Measurements from ENCODE around the gene STOM.
A peak's percentile ranks its signal among the peaks of the same experiment; 100 is the strongest.
"Not testable (repeated sequence)": the region's sequence is repeated elsewhere in the genome, so short reads cannot be mapped to it uniquely, and the experiment has no call there.

The STOM gene

DNA sequence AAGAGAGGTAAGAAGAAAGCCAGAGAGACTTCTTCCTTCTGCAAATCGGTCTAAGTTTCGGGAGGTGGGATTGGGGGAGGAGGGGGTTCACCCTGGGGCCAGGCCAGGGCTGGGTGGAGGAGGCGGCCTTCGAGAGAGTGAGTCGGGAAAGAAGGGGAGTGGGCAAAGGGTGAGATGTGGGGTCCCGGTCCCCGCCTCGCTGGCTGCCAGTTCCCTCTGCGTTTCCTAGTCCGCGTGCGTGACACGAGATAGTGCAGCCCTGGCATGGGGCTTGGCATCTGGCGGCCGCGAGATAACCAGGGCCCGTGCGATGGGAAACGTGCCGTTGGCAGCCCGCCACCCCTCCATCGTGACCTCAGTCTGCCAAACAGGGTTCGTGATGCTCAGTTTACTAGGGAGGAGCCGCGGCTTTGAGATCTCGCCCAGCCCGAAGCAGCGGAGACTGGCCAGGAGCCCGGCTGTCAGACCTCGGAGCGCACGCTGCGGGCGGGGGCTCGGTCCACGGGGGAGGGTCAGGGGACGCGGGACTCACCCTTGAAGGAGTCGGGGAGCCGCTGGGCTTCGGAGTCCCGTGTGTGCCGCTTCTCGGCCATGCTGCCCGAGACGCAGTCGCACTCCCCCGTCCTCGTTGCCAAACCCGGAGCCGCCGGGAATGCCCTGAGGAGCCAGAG lies at the start of gene STOM:
Gene STOM, minus strand, starts transcription at position 656 of the 671 bp plus-strand sequence. Its CDS starts 63 bp downstream, at position 593.
- DNase-seq (ENCODE audit: low read depth), result peak; percentile 74

GRCh38 chr9:121411993-121412392 lies 41.9 kb upstream of the STOM start:
- DNase-seq (ENCODE audit: low read depth), result no peak

DNA sequence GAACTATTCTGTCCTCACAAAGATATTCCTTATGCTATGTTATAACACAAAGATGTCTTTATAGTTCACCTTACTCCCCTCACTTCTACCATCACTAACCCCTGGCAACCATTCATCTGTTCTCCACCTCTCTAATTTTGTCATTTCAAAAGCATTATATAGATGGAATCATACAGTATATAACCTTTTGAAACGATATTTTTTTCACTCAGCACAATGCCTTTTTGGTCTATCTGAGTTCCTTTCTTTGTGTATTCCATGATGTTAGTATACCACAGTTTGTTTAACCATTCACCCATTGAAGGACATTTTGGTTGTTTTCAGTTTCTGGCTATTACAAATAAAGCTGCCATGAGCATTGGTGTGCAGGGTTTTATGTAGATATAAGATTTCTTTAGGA lies 35.8 kb upstream of the STOM start:
- no peak for DNase-seq (ENCODE audit: low read depth)

GRCh38 chr9:121404906-121405305 lies 34.9 kb upstream of the STOM start:
- no peak for DNase-seq (ENCODE audit: low read depth)

DNA sequence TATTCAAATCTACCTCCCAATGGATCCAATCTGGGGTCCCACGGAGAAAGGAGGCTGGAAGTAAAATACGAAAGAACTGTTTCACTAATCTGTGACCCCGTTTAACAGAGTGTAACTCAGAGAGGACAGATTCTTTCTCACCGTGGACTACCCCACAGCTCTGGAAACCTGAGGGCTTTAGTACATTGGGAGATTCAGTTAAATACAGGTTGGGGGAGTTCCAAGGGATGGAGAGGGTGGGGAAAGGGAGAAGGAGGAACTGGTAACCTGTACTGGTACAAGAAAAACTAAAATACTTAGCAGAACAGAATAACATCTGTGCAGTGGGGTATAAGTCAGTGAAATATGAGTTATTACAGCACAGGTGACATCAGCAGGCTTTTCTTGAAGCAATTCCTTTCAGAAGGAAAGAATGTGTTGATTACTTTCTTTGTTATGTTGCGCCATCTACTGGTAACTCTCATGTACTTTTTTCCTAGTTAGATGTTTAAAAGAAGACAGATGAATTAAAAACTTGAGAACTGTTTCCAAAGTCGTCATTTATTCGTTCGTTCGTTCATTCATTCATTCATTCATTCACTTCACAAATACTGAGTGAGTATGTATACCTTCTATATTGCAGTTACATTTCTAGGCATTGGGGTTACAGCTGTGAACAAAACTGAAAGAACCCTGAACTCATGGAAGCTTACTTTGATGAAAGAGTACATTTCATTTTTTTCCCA lies 30.0 kb upstream of the STOM start:
- DNase-seq (ENCODE audit: low read depth), result no peak

DNA sequence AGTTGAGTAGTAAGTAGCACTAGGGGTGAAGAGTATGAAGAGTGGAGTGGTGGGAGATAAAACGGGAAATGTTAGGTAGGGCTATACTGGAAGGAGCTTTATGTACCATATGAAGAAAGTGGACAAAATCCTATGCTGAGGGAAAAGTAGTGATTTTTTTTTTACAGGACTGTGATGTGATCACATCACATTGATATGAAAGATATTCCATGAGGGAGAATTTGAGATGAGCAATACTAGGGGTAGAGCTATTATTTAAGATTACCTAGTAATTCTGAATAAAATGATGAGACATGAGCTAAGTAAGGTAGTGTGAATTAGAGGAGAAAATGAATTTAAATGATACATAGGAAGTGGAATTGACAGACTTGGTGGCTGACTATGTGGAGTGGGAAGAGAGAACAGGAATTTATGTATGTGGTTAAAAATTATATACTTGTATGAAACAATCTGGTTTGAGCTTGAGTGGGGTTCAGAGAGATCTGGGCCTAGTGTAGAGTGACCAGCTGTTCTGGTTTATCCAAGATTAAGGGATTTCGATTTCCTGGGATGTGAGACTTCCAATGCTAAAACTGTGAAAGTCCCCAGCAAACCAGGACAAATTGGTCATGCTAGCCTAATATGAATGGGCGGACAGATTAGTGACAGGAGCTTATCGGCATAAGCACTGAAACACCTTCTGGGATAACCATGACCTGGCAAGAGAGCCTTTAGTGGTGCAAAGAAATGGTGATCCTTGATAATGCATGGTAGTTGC lies 29.3 kb upstream of the STOM start:
- no peak for DNase-seq (ENCODE audit: low read depth)

DNA sequence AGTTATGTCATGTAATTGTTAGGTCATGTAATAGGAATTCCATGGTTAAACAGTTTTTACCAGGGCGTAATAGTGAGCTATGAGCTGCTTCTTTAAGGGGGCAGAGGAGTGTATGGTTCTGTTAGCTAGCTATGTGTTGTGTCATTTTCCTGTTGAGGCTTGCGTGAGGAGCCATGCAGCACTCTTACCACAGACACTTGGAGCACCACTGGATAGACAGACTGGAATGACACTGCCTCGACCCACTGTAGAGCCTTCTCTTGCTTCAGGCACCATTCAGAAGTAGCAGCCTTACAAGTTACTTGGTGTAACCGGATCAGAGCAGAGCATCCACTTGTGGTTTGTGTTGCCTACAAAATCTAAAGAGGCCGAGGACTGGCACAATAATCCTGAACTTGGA lies 28.3 kb upstream of the STOM start:
- peak; percentile 82 for DNase-seq (ENCODE audit: low read depth)

DNA sequence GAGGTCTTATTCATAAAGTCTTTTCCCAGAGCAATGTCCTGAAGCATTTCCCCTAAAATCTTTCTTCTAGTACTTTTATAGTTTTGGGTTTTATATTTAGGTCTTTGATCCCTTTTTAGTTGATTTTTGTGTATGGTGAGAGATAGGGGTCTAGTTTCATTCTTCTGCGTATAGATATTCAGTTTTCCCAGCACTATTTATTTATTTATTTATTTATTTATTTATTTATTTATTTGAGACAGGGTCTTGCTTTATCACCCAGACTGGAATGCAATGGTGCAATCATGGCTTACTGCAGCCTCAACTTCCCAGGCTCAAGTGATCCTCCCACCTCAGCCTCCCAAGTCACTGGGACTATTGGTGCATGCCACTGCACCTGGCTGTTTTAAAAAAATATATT lies 27.2 kb upstream of the STOM start:
- not testable (repeated sequence) for DNase-seq (ENCODE audit: low read depth)

- no peak for DNase-seq (ENCODE audit: low read depth)
These were observed 25.5 kb upstream of the STOM start for GRCh38 chr9:121395558-121395957.

GRCh38 chr9:121394292-121394691 lies 24.2 kb upstream of the STOM start:
- DNase-seq (ENCODE audit: low read depth), result no peak

GRCh38 chr9:121393318-121393717 lies 23.3 kb upstream of the STOM start:
- no peak for DNase-seq (ENCODE audit: low read depth)

DNA sequence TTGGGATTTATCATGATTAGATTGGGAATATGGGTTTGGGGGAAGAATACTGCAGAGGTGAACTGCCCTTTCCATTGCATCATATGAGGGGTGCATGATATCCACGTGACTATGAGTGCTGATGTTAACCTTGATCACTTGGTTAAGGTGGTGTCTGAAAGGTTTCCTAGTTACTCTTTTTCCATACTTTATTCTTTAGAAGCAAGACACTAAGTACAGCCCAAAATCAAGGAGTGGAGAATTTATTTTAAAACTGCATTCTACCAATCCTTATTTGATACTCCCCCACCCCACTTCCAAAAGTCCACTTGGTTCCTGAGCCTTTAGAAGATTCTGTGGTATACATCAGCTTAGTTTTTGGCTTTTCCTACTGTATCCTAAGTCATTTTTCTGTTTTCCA lies 20.3 kb upstream of the STOM start:
- no peak for DNase-seq (ENCODE audit: low read depth)

- DNase-seq (ENCODE audit: low read depth), result no peak
These were observed 18.3 kb upstream of the STOM start for GRCh38 chr9:121388140-121388905.

DNA sequence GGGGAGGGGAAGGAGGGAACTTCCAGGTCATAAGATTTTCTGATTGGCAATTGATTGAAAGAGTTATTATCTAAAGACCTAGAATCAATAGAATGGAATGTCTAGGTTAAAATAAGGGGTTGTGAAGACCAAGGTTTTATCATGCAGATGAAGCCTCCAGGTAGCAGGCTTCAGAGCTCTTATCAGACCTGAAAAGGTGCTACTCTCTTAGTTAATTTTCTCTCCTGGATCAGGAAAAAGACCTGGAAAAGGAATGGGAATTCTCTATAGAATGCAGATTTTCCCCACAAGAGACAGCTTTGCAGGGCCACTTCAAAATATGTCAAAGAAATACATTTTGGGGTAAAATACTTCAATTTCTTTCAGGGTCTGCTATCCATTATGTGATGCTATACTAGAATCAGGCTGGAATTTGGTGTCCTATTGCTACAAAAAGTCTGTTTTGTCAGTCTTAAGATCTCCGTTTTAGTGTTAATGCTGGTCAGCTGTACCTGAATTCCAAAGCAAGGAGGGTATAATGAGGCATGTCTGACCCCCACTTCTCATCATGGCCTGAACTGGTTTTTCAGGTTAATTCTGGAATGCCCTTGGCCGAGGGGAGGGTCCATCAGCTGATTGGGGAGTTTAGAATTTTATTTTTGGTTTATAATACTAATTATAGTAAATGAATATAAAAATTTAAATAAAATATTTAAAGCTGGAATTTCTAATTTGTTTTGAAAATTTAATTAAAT lies 16.6 kb upstream of the STOM start:
- no peak for DNase-seq (ENCODE audit: low read depth)

DNA sequence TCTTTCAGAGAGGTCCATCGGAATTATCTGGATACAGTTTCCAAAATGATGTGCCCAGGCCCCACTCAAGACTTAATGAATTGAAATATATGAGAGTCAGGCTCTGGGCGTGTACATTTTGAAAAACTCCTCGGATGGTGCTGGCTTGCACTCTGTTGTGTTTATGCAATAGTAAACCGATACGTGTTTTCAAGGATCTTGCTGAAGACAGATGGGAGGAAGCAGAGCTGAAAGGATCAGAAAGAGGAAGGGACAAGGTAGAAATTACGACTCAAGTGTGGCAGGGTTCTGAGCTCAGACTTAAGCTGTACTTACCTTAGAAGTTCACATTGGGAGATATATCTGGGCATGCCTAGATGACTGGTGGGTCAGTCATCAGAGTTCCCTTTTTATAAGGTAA lies 13.7 kb upstream of the STOM start:
- no peak for DNase-seq (ENCODE audit: low read depth)

- no peak for DNase-seq (ENCODE audit: low read depth)
These were observed 10.8 kb upstream of the STOM start for GRCh38 chr9:121380846-121381245.

- DNase-seq (ENCODE audit: low read depth), result no peak
These were observed 6.3 kb upstream of the STOM start for GRCh38 chr9:121376214-121376830.

DNA sequence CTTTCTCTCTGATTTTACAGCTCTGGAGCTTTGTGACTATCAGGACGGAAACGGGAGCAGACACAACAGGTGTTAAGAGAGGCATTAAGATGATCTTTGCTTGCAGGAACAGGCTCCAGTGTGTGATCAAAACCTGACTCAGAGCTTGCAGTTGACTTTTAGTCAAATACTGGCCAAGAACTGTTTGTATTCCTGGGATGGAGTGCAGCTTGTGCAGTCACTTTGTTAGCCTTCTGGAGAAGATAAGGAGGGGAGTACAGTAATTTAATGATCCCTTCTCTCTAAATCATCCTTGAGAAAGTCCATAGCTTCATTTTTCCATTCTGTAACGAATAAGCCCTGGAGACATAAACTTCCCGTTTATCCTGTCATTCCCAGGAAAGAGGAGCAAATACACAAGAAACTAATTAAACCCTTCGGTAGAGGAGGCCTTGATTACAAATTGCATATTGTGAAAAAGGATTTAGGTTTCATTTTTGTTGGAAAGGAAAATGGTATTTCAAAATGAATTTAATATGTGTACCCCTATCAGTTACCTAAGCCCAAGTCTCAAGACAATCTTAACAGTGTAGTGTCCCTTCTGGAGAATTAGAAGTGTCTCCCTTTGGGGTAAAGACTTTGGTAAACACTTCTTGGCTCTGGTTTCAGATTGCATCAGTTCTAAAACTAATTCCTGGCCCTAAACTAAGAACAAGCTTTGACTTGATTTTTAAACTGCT lies 3.1 kb upstream of the STOM start:
- no peak for DNase-seq (ENCODE audit: low read depth)

DNA sequence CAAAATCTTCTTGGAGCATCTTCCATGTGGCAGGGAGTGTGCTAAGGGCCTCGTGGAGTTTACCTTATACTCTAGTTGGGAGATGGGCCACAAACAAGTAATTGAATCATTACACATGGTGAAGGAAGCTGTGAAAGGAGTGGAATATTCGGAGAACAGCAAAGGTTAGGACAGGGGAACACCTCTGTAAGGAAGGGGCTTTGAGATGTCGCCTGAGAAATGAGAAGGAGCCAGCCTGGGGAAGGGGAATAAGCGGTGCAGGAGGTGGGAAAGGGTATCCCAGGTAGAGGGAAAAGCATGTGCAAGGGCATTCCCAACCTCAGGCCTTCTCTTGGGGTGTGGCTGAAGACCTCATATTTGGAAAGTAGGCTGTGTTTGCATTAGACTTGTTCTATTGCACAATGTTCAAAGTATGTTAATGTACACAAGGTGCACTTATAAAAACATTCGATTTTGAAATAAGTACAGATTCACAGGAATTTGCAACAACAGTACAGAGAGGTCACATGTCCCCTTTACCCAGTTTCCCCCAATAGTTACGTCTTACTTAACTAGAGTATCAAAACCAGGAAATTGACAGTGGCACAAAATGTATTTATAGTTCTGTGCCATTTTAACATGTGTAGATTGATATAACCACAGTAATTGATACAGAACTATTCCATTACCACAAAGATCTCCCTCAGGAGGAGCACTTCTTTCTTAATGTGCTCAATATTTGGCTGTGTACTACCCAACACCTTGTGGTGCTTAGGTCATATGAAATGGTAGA lies 2.4 kb upstream of the STOM start:
- no peak for DNase-seq (ENCODE audit: low read depth)

All from HS-27A (cell line).